Stimulated activated CD8-positive, alpha-beta memory T cell treated with anti-CD3 and anti-CD28 coated beads, Interleukin-15, amount 100 ng/mL, for 48 hours (primary cell): ENCODE results near the gene MSX2.
A peak's percentile ranks its signal among the peaks of the same experiment; 100 is the strongest.

ENCODE experiments used
- DNase-seq, 2 donors: peaks; one replicate each; pipeline ENCODE4 v3.0.0-alpha.2; 2020; ENCODE audit warnings: low read depth in 2 of 2

The MSX2 gene

GRCh38 chr5:174724484-174725260, at the start of gene MSX2:
Gene MSX2 (plus strand): TSS chr5:174724582. CDS start chr5:174724660, 78 bp downstream.
- peak; percentile 4 to 24 for DNase-seq

GRCh38 chr5:174675110-174675509, 49.3 kb upstream of the MSX2 start:
- no peak for DNase-seq

GRCh38 chr5:174675916-174676315, 48.5 kb upstream of the MSX2 start:
- DNase-seq, result no peak

GRCh38 chr5:174678107-174678506, 46.3 kb upstream of the MSX2 start:
- no peak for DNase-seq

GRCh38 chr5:174680901-174681565, 43.3 kb upstream of the MSX2 start:
- no peak for DNase-seq

- DNase-seq, result no peak
These were observed 36.9 kb upstream of the MSX2 start for GRCh38 chr5:174687503-174687902.

GRCh38 chr5:174688441-174689354, 35.7 kb upstream of the MSX2 start:
- no peak for DNase-seq

GRCh38 chr5:174690271-174690670, 34.1 kb upstream of the MSX2 start:
- no peak for DNase-seq

GRCh38 chr5:174692381-174692780, 32.0 kb upstream of the MSX2 start:
- no peak for DNase-seq

GRCh38 chr5:174692982-174693422, 31.4 kb upstream of the MSX2 start:
- DNase-seq, result no peak

- DNase-seq, result no peak
These were observed 30.5 kb upstream of the MSX2 start for GRCh38 chr5:174693697-174694385.

GRCh38 chr5:174694611-174695010, 29.8 kb upstream of the MSX2 start:
- no peak for DNase-seq

GRCh38 chr5:174698156-174698555, 26.2 kb upstream of the MSX2 start:
- DNase-seq, result no peak

- DNase-seq, result no peak
These were observed 25.3 kb upstream of the MSX2 start for GRCh38 chr5:174699131-174699530.

- no peak for DNase-seq
These were observed 17.3 kb upstream of the MSX2 start for GRCh38 chr5:174706997-174707572.

GRCh38 chr5:174707671-174708070, 16.7 kb upstream of the MSX2 start:
- no peak for DNase-seq

- DNase-seq, result no peak
These were observed 15.7 kb upstream of the MSX2 start for GRCh38 chr5:174708476-174709207.

GRCh38 chr5:174714751-174715150, 9.6 kb upstream of the MSX2 start:
- DNase-seq, result no peak

GRCh38 chr5:174715804-174716203, 8.6 kb upstream of the MSX2 start:
- DNase-seq, result no peak

- no peak for DNase-seq
These were observed 6.4 kb upstream of the MSX2 start for GRCh38 chr5:174717826-174718455.
